NOMO-1 treated with dmso at 0.1 percent for 144 hours (cell line): Measurements from ENCODE around the gene OBSCN.

ENCODE experiments used
- DNase-seq: peaks from one replicate; lab custom pipeline; 2025; ENCODE audit not compliant: unreplicated experiment; lab: John Stamatoyannopoulos, UW

OBSCN gene

DNA sequence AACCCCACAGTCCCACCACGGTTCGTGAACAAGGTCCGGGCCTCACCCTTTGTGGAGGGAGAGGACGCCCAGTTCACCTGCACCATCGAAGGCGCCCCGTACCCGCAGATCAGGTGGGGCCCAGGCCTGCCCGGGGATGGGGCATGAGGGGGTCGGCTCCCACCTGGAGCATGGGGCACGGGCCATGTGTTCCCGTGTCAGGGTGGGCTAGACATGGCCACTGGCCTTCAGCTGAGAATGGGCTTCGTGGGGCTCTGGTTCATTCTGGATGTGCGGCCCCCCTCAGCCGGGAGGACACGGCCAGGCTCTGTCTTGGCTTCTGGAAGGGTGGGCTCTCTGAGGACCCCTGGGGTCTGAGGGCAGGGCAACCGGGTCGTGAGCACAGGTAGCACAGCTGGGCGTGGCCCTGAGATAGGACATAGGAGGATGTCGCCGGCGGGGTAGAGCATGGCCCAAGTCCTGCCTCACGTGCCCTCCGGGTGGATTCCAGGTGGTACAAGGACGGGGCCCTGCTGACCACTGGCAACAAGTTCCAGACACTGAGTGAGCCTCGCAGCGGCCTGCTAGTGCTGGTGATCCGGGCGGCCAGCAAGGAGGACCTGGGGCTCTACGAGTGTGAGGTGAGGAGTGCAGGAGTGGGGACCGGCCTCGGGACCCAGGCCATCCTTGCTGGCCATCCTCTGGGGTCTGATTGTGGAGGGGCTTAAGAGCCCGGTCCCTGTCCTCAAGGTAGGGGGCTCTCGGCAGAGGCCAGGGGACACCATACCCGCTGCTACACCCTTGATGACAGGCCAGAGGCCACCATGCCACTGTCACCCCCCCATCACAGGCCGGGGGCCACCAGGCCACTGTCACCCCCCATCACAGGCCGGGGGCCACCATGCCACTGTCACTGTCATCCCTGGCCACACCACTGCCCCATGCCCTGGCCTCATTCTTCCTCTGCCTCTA is 143.3 kb downstream of the OBSCN start:
- DNase-seq, result no peak

DNA sequence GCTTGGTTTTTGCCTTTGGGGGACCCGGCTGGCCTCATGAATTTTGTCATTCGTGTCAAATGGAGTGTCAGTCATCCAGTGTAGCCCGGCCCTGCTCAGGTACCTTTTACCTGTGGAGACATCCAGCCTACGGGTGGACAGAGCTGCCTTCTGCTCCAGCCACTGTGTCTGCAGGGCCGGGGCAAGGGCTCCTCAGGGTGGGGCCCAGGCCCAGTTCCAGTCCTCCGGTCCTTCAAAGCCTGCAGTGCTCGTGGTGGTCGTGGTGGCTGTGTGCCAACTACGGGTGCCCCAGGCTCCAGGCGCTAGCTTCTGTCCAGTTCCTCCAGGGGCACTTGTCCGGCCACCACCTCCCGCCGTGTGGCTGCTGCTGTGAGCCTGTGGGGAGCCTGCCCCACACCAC is 144.0 kb downstream of the OBSCN start:
- DNase-seq, result no peak

DNA sequence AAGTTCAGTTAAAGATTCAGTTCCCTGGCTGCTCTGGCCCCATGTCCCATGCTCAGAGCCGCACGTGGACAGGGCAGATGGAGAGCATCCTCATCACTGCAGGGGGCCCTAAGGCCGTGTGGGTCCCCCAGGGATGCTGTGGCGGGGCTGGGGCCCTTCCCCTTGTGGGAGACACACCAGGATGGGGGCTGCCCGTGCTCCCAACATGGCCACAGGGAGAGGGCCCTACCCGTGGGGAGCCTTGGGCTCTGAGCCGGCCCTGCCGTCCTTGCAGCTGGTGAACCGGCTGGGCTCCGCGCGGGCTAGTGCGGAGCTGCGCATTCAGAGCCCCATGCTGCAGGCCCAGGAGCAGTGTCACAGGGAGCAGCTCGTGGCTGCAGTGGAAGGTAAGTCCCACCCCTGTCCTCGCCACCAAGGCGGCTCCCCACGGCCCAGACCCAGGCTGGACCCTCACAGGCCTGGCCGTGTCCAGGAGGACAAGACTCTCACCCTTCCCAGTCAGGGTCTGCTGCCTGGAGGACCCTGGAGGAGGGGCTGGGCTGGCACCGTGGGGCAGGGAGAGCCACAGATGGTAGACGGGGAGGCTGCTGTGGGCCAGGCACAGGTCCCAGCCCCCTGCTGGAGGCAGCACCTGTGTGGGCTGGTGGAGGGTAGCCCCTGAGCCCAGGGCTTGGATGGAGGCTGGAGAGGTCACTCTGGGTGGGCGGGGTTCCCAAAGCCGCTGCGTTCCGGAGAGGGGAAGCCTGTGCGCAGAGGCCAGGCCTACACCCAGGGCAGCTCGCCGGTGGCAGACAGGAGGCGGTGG is 145.0 kb downstream of the OBSCN start:
- DNase-seq, result no peak

DNA sequence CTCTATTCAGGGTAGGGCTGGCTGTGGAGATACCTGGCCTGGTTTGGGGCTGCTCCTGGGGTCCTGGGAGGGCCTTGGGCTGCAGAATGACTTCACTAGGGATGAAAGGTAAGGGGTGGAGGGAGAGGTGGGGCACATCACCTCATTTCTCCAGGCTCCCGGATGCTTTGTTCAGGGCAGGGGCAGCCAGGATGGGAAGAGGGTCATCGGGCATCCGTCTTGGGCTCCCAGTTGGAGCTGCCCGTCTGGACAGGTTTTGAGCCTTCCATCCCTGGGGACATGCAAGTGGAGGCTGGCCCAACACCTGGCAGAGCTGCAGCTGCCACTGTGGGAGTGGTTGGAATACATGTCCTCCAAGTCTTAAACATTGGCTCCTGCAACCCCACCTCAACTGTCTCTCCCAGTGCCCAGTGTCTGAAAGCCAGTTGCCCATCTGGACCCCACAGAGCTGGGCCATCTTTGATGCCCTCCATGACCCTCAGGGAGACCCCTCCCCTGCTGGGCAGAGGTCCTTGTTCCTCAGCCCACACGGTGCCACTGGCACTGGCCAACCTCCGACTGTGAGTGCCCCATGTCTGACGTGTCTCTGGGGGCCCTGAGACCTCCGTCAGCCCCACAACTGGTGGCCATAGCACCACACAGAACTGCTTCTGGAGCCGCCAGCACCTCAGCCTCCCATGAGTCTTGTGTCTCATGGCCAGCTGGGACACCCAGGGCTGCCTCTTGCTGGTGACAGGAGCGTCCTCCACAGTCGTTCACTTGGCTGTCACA is 145.9 kb downstream of the OBSCN start:
- DNase-seq, result no peak

DNA sequence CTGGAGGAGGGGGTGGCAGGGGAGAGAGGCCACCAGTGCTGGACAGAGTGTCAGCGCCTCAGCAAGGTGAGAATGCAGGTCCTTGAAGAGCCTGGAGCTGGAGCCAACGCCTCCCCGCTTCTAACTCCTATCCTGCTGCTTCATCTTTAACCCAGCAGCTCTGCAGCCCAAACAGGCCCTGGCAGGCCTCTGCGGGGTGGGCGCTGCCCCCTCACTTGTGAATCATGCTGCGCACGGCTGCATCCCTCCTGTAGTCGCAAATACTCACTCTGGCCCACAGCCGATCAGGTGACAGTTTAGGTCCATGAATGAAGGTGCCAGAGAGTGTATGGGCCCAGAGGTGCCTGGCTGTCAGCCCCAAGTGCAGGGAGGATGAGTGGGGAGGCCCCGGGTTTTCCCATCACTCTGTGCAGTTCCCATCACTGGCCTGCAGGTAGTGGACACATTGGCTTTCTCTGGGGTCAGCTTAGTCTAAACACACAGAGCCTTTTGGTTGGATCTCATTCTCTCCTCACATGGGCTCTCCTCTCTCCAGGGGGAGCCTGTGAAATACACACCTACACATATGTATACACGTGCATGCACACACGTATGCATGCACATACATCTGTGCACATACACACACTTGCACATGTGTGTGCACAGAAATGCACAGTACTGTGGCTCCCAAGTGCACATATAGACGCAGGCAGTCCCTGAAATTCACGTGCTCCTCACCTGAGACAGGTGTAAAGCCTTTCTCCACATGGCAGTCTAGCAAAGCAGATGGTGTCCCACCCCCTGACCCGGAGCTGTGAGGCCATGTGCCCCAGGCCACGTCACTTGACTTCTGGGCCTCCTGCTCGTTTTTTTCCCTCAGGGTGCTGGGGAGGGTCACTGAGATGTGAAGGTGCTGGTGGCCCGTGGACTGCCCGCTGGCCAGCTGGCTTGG is 146.8 kb downstream of the OBSCN start:
- DNase-seq, result no peak

DNA sequence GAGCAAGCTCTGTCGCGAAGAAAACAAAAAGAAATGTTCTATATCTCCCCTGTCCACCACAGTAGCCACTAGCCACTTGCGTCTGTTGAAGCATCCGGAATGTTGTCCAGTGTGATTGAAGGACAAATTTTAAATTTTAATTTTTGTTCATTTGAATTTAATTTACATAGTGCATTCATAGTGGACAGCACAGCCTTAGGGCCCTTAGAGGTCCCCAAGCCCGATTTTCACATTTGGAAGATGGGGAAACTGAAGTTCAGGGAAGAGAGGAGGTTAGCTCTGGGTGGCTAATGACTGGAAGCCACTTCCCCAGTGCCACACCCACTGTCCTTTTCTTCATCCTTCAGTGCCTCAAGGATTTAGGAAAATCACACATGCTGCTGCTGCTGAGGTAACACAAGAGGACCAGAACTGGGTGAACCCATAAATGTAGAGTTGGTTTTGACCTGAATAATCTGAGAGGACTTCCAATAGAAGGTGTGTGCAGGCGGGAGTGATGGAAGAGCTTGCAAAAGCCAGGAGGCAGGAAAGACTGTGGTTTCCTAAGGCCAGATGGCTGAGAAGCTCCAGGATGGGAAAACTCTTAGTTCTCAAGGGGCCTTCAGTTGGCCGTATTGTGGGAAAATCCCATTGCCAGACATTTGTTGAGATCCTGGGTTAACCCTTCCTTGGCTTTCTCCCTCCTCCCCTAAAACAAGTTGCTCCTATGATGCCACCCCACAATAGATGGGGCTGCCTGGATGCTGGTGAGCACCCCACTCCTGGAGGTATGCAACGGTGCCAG is 149.2 kb downstream of the OBSCN start:
- no peak for DNase-seq

DNA sequence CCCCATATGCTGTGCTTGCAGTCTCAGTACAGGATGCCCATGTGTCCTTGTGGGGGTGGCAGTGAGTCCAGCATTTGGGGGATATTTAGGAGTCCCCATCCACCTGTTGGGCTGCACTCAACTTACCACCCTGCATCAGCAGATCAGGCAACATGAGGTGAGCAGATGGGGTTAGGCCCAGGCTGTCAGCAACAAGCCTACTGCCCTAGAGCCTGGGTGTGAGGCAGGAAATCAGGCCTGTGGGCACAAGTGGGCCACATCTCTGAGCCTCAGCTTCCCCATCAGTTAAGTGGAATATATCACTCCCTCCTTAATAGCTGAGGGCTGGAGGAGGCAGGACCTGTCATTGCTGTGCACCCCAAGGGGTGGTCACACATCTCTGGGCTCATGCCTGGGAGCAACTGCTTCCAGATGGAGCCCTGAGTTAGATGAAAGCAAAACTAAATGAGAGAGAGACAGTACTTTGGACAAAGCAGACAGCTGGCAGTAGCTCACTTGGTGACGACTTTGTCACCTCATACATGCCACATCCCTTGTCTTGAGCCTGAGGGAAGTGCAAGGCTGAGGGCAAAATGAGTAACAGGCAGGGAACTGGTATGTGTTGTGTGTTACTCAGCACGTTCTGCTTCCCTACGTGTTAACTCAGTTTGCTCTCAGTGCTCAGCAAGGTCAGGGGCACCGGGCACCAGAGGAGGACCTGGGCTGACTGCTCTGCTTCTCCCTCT is 150.4 kb downstream of the OBSCN start:
- no peak for DNase-seq

DNA sequence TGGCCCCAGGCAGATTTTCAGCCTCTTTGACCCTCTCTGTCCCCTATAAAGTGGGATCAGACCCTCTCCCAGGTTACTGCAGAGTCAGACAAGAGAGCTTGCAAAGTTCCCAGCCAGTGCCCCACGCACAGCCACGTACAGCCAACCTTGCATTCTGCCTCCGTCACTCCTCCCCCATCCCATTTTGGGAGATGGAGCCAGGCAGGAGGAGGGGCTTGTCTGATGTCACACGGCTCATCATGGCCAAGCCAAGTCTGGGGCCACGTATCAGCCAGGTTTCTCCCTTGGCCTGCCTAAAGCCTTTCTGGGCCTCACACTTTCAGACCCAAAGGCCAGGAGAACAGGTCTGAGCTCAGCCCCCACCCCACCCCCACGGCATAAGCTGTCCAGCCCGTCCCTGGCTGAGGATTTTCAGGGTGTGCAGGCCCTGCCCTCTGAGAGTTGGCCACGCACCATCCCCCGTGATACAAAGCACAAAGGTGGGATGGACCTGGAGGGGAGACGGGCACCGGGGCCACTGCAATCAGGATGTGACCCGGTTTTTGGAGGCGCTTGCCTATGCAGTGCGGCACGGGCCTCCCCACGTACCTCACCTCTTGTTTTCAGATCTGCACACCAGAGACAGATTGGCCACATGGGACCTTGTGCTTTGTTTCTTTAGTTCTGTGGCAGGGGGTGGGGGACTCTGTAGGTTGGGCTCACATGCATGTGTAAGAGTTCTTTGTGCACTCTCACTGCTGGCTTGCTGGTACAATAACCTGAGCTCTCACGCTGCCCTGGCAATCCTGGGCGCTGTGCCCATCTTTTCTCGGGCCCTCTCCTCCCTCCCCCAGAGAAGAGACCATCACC is 151.1 kb downstream of the OBSCN start:
- no peak for DNase-seq

DNA sequence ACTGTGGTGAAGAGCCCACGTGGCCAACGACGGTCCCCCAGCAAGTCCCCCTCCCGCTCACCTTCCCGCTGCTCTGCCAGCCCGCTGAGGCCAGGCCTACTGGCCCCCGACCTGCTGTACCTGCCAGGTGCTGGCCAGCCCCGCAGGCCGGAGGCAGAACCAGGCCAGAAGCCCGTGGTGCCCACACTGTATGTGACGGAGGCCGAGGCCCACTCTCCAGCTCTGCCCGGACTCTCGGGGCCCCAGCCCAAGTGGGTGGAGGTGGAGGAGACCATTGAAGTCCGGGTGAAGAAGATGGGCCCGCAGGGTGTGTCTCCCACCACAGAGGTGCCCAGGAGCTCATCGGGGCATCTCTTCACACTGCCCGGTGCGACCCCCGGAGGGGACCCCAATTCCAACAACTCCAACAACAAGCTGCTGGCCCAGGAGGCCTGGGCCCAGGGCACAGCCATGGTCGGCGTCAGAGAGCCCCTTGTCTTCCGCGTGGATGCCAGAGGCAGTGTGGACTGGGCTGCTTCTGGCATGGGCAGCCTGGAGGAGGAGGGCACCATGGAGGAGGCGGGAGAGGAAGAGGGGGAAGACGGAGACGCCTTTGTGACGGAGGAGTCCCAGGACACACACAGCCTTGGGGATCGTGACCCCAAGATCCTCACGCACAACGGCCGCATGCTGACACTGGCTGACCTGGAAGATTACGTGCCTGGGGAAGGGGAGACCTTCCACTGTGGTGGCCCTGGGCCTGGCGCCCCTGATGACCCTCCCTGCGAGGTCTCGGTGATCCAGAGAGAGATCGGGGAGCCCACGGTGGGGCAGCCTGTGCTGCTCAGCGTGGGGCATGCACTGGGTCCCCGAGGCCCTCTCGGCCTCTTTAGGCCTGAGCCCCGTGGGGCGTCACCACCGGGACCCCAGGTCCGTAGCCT is 152.0 kb downstream of the OBSCN start:
- no peak for DNase-seq

DNA sequence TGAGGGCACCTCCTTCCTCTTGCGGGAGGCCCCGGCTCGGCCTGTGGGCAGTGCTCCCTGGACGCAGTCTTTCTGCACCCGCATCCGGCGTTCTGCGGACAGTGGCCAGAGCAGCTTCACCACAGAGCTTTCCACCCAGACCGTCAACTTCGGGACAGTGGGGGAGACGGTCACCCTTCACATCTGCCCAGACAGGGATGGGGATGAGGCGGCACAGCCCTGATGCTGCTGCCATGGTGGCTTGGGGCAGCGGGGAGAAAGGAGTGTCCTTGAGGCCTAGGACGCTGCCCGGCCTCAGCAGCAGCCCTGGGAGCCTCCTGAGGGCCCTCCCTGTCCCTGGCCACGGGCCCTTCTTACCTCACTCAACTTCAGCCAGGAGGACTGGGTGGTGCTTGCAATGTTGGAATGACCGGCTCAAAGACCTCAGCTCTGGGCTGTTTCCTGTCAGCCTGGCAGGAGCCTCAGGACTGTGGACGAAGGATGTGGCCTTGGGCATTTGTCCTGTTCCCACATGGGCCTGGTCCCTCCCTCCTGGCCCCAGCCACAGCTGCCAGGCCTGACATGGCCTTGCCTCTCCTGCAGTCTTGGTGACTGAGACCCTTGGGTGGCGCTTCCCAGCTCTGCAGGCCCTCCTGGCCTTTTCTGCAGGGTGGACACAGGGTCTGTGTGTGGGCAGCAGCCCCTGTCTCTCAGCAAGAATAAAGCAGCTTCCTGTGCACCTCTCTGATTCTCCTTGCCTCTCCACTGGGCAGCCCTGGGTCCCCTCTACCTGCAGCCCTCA is 152.9 kb downstream of the OBSCN start:
- DNase-seq, result no peak

DNA sequence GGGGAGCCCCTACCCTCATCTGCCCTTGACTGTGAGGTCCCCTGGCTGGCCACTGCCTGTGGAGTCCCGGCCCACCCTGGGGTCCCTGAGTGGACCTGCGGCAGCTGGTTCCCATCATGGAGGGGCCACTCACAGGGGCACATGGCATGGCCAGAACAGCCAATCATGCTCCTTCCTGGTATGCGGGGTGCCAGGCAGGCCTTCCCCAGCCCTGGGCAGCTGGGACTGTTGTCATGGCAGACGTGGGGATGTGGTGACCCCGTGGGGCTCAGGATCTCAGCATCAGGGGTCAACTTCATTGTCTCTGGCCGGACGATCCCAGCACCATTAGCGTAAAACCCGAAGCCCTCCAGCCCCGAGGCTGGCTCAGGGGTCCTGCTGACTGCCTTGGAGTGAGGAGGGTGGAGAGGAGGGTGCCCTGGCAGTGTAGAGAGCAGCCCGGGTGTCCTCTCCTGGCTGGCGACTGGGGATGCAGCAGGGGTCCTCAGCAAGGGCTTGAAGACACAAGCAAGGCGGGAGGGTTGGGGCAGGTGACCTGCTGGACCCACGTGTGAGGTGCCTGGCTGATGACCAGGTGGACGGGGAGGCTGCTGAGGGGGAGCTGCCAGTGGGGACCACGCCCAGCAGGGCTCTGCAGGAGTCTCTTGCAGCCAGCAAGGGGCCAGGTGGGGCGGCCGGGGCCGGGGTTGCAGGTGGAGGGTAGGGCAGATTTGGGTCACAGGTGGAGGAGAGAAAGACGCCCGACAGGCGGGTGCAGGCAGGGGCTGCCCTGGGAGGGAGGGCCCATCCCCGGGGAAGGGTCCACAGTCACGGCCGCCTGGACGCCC is 153.7 kb downstream of the OBSCN start:
- no peak for DNase-seq

DNA sequence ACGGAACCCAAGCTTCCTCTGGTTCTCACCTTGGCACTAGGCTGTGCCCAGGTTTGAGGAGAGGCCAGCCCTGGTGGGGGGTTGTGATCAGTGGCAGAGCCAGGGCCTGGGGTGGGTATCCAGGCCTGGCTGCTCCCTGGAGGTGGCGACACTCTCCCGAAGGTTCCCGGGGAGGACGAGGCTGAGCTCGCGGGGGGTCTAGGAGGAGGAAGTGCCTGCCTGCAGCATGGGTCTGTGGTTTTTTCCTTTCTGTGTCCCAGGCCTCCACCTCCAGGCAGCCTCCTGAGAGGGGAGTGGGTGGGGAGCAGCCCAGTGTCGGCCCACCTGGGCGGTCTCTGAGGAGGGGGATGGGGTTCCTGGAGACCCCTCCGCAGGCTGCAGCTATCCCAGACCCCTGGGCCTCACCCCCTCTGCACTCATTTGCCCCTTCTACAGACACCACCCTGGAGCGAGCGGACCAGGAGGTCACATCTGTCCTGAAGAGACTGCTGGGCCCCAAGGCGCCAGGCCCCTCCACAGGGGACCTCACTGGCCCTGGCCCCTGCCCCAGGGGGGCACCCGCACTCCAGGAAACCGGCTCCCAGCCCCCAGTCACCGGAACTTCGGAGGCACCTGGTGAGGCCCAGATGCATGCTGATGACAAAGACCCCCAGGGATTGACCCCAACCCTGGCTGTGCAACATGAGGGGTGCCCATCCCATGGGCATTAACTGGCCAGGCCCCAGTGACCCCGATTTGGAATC is 154.5 kb downstream of the OBSCN start:
- no peak for DNase-seq

DNA sequence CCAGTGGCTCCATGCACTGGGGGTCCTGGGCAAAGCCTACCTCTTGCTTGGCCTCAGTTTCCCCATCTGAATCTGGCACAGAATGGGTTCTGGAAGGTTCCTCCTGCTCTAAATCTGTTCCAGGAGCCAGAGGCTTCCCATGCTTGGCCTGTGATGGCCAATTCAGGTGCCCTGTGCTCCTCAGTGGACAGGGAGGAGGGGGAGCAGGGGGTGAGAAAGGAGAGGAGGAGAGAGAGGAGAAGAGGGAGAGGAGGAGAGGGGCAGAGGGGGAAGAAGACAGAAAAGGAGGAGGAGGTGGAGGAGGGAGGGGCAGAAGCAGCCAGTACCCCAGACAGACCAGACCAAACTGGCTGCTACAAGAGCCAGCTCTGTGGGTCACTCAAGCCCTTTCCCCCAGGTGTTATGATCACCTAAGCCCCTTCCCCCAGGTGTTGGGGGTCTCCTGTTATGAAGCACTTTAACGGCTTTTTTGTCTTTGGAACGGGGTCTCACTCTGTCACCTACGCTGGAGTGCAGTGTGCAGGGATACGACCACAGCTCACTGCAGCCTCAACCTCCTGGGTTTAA is 155.1 kb downstream of the OBSCN start:
- no peak for DNase-seq

DNA sequence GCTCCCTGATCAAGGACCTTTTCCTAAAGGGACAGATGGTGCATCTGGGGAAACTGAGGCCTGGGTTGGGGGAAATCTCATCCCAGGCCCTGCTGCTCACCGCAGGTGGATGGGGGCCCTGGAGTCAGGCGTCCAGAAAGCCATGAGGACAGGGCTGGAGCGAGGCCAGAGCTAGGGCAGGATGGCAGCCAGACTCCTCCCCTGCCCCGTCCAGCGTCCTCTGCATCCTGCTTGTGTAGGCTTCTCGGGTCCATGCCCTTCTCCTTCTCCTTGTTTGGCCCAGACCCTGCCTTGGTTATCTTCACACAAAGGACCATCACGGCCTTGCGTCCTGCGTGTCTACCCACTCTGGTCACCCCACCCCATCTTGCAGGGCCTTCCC is 155.8 kb downstream of the OBSCN start:
- no peak for DNase-seq
